Right hindlimb (tissue), 1 donor: ENCODE measurements around the gene NBR1.
"Not testable (repeated sequence)": the region's sequence is repeated elsewhere in the genome, so short reads cannot be mapped to it uniquely, and the experiment has no call there.

ENCODE experiments used
- DNase-seq: peaks from one replicate; pipeline ENCODE4 v3.0.0-alpha.2; 2018

Gene NBR1, protein sequence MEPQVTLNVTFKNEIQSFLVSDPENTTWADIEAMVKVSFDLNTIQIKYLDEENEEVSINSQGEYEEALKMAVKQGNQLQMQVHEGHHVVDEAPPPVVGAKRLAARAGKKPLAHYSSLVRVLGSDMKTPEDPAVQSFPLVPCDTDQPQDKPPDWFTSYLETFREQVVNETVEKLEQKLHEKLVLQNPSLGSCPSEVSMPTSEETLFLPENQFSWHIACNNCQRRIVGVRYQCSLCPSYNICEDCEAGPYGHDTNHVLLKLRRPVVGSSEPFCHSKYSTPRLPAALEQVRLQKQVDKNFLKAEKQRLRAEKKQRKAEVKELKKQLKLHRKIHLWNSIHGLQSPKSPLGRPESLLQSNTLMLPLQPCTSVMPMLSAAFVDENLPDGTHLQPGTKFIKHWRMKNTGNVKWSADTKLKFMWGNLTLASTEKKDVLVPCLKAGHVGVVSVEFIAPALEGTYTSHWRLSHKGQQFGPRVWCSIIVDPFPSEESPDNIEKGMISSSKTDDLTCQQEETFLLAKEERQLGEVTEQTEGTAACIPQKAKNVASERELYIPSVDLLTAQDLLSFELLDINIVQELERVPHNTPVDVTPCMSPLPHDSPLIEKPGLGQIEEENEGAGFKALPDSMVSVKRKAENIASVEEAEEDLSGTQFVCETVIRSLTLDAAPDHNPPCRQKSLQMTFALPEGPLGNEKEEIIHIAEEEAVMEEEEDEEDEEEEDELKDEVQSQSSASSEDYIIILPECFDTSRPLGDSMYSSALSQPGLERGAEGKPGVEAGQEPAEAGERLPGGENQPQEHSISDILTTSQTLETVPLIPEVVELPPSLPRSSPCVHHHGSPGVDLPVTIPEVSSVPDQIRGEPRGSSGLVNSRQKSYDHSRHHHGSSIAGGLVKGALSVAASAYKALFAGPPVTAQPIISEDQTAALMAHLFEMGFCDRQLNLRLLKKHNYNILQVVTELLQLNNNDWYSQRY

GRCh38 chr17:43170766-43171585, at the start of gene NBR1:
Gene NBR1, plus strand, starts transcription at chr17:43171214. Its CDS starts 4,586 bp downstream, at chr17:43175800.
- peak; percentile 98 for DNase-seq

GRCh38 chr17:43125133-43125966, 45.7 kb upstream of the NBR1 start, which contains the start of gene BRCA1:
Gene BRCA1, minus strand, starts transcription at chr17:43125364. Its CDS starts 1,268 bp downstream, at chr17:43124096.
- DNase-seq = peak; percentile 96

DNA sequence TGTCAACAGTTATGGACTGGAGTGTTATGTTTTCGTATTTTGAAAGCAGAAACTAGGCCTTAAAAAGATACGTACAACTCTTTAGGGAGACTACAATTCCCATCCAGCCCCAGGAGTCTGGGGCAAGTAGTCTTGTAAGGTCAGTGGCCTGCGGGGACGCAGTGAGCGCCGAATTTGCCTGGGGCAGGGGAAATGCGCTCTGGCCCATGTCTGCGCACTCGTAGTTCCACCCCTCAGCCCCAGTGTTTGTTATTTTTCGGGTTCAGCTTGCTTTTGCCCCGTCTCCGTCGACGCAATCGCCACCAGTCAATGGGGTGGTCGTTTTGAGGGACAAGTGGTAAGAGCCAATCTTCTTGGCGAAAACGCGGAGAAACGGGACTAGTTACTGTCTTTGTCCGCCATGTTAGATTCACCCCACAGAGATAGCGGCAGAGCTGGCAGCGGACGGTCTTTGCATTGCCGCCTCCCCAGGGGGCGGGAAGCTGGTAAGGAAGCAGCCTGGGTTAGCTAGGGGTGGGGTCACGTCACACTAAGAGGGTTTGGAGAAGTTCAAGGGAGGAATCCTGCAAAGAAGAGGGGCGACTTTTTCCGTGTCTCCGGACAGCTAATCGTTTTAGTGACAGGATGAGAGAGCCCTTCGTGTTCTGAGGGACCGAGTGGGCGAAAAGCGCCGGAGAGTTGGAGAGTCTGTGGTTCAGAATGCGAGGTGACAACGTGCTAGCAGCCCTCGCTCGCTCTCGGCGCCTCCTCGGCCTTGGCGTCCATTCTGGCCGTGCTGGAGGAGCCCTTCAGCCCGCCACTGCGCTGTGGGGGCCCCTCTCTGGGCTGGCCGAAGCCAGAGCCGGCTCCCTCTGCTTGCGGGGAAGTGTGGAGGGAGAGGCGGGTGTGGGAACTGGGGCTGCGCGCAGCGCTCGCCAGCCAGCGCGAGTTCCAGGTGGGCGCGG, 44.8 kb upstream of the NBR1 start:
- no peak for DNase-seq

GRCh38 chr17:43126911-43127290, 44.1 kb upstream of the NBR1 start:
- no peak for DNase-seq

GRCh38 chr17:43127333-43127876, 43.6 kb upstream of the NBR1 start:
- not testable (repeated sequence) for DNase-seq

DNA sequence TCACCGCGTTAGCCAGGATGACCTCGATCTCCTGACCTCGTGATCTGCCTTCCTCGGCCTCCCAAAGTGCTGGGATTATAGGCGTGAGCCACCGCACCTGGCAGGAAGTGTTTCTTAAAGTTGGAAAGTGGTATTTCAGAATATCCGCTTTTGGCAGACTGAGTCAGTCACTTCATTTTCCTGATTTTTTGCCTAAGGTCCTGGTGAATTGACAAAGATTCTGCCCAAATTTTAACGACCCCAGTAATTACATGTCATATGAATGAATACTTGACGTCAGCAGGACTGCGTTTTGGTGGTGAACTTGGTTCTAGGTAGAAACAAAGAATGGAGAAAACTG, 41.4 kb upstream of the NBR1 start:
- no peak for DNase-seq

- DNase-seq = no peak
Measured at GRCh38 chr17:43132117-43132516, 38.9 kb upstream of the NBR1 start.

DNA sequence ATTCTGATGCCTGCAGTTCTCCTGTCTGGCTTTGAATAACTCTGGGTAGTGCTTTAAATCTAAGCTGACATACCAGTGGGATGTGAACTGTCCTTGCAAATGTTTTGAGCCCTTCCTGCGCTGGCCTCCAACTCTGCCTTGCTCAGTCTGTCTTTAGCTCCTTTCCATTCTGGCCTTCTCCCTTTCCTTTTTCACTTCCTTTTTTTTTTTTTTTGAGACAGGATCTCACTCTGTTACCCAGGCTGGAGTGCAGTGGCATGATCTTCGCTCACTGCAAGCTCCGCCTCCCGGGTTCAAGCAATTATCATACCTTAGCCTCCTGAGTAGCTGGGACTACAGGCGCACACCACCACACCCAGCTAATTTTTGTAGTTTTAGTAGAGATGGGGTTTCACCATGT, 37.6 kb upstream of the NBR1 start:
- DNase-seq = not testable (repeated sequence)

- no peak for DNase-seq
Measured at GRCh38 chr17:43134774-43135453, 36.1 kb upstream of the NBR1 start.

GRCh38 chr17:43135454-43135819, 35.6 kb upstream of the NBR1 start:
- no peak for DNase-seq

- not testable (repeated sequence) for DNase-seq
Measured at GRCh38 chr17:43136574-43136973, 34.4 kb upstream of the NBR1 start.

- DNase-seq = not testable (repeated sequence)
Measured at GRCh38 chr17:43138531-43138930, 32.5 kb upstream of the NBR1 start.

DNA sequence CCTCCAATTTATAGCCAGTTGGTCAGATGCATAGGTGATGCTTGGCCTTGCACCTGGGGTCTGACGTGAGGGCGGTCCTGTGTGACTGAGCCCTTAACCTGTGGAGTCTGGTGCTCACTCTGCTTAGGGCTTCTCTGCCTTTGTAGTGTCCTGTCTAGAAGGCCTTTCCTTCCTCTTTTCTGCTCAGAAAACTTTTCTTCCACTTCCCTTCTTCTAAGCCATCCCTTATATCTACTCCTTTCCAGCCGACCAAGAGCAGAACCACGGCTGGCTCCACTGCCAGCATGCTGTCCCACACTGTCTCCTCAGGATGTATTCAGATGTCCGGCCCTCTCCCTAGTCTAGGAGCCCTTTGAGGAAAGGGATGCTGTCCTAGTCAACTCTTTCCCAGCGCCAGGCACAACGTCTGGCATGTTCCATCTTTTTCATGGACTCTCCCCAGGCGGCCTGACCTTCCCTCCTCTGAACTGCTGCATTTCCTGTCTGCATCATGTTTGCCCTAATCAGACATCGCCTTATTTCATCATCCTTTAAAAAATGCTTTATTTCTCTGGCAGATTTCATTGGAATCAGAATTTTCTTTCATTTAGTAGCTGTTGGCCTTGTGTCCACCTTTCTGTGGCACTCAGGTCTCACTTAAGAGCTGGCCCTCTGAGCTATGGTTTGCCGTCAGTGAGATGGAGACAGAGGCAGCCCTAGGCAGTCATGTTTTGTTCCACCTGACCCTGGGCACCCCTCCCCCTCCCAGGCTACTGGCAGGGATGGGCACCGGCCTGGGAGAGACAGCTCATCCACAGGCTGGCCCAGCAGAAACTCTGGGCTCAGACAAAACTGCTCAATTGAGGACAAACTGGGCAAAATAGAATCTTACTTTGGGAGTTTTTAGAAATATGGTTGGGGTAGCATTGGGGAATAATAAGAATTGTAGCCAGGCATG, 30.4 kb upstream of the NBR1 start:
- DNase-seq = no peak

- no peak for DNase-seq
Measured at GRCh38 chr17:43142153-43142552, 28.9 kb upstream of the NBR1 start.

- no peak for DNase-seq
Measured at GRCh38 chr17:43143201-43143600, 27.8 kb upstream of the NBR1 start.

- no peak for DNase-seq
Measured at GRCh38 chr17:43146649-43147048, 24.4 kb upstream of the NBR1 start.

DNA sequence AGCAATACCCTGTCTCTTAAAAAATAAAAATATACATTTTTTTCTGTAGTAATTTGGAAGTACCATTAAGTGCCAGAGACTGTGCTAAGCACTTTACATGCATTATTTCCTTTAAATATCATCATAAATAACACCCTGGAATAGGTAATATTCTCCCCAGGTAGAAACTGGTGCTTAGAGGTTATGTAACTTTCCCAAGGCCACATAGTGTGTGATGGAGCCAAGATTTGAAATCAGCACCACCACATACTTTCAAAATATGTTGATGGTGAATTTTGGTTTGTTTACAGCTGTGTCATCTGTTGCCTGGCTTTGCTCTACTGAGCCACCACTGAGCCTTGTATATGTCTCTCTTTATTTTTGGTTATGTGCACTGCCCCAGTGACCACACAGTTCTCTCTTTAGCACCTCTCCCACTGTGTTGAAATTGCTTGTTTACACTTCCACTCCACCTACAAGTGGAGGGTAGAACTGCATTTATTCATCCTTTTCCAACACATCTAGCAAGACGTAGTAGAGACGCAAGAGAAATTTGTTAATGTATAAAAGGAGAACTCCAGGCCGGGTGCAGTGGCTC, 19.0 kb upstream of the NBR1 start:
- no peak for DNase-seq

GRCh38 chr17:43153197-43153835, 17.7 kb upstream of the NBR1 start:
- not testable (repeated sequence) for DNase-seq
